ENCODE measurements around the gene EIF2B4.

GRCh38 chr2:27379383-27379835 is 9.3 kb upstream of the EIF2B4 start:
- TF ChIP-seq MAX (IDR thresholded peaks at IDR 0.05): no peak; the same call in 1 of the 2 replicates
- TF ChIP-seq, protein P1, sequence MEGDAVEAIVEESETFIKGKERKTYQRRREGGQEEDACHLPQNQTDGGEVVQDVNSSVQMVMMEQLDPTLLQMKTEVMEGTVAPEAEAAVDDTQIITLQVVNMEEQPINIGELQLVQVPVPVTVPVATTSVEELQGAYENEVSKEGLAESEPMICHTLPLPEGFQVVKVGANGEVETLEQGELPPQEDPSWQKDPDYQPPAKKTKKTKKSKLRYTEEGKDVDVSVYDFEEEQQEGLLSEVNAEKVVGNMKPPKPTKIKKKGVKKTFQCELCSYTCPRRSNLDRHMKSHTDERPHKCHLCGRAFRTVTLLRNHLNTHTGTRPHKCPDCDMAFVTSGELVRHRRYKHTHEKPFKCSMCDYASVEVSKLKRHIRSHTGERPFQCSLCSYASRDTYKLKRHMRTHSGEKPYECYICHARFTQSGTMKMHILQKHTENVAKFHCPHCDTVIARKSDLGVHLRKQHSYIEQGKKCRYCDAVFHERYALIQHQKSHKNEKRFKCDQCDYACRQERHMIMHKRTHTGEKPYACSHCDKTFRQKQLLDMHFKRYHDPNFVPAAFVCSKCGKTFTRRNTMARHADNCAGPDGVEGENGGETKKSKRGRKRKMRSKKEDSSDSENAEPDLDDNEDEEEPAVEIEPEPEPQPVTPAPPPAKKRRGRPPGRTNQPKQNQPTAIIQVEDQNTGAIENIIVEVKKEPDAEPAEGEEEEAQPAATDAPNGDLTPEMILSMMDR (CRISPR knock-in tag; IDR thresholded peaks at IDR 0.05): no peak
- no peak for TF ChIP-seq HNRNPK (IDR thresholded peaks at IDR 0.05; ENCODE audit: low read depth, low read length, poor library complexity, severe bottlenecking)
- TF ChIP-seq MXI1 (IDR thresholded peaks at IDR 0.05; ENCODE audit: borderline replicate concordance, low read depth, low read length): no peak
- no peak for TF ChIP-seq CEBPB (IDR thresholded peaks at IDR 0.05; ENCODE audit: borderline replicate concordance, low read depth, low read length)
